CD4-positive, alpha-beta T cell treated with Interleukin-2 at 100 ng/mL for 4 hours (primary cell): ENCODE results near the gene POU2F2.
"Not testable (repeated sequence)": the region's sequence is repeated elsewhere in the genome, so short reads cannot be mapped to it uniquely, and the experiment has no call there.

Source experiments
- DNase-seq: peaks from one replicate; pipeline ENCODE4 v3.0.0-alpha.2; 2020; ENCODE audit warnings: low spot score

Gene POU2F2

DNA sequence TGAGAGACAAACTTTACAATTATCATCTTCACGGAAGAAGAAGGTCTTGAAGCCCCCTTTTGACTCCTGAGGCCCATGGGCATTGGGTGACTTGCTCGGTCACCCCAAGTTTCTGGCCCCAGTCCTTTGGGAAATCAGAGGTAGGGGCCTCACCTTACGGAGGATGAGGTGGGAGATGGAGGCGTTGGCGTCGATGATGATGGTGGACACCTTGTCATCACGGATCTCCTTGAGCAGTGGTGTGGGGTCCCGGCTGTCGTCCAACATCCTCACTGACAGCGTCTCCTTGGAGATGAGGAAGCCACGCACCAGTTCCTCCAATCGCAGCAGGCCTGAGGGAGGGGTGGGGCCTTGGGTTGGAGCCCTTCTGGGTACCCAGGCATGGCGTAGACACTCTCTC, 73.0 kb downstream of the POU2F2 start:
- DNase-seq, result no peak

DNA sequence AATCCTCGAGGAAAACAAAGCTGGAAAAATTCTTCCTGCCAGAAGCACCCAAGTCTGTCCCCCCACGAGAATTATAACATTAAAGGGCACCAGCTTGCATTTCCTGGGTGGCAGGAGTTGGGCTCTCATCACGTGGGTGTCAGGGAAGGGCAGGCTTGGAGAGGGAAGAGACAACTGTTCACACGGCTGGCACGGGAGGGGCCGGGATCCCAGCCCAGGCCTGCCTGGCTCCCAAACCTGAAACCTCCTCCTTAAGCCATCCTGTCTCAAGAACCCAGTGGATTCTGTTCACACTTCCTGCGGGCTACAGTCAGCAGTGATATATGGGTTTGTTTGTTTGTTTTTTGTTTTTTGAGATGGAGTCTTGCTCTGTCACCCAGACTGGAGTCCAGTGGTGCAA, 74.4 kb downstream of the POU2F2 start:
- DNase-seq, result no peak

DNA sequence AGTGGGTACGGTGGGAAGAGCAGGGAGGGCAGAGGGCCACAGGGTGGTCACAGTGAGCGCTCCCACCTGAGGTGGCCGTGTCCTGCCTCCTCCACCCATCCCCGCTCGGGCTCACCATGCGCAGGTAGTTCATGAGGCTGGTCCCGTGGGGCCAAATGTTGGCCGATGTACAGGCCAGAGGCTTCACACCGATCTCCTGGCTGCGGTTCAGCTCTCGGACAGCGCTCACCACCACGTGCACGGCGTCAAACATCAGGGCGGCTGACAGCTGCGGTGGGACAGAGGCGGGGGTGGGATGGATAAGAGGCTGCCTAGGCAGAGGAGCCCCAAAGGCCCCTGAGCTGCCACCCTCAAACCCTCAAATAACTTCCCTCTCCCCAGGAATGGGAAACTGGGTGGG, 78.0 kb downstream of the POU2F2 start:
- DNase-seq, result no peak

DNA sequence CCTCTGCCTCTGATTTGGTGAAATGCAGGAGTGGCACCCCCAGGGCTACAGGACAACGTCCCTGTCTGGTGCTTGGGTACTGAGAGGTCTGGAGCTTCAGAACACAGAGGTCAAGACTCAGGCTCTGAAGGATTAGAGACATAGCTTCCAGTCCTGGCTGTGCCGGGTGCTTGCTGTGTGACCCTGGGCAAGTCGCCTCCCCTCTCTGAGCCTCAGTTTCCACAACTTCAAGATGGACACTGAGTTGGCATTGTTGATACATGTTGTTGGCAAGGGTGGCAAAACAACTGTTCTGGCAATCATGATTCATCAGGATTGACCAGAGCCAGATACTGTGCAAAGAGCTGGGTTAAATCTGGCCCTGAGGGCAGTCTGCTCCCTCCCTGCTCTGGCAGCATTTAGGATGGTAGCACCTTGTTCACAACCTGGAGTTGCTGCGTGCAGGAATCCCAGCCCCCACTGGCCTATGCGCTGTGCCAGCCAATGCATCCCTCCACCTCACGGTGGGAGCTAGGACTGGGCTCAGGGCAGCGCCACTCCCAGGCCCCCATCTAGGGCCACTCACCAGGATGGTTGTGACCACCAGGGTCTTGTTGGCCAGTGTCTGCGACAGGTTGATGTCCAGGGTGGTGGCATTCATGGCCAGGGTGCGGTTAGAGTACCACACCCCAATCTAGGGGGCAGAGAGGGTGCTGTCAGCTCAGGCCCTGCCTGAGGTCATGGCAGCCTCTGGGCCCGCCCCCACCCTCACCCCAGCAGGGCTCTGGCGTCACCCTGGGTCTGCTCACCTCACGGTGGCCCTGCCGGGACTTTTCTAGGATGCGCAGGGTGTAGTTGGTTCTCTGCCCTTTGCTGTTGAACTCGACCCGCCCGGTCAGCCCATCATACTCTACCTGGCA, 79.0 kb downstream of the POU2F2 start:
- DNase-seq, result no peak

DNA sequence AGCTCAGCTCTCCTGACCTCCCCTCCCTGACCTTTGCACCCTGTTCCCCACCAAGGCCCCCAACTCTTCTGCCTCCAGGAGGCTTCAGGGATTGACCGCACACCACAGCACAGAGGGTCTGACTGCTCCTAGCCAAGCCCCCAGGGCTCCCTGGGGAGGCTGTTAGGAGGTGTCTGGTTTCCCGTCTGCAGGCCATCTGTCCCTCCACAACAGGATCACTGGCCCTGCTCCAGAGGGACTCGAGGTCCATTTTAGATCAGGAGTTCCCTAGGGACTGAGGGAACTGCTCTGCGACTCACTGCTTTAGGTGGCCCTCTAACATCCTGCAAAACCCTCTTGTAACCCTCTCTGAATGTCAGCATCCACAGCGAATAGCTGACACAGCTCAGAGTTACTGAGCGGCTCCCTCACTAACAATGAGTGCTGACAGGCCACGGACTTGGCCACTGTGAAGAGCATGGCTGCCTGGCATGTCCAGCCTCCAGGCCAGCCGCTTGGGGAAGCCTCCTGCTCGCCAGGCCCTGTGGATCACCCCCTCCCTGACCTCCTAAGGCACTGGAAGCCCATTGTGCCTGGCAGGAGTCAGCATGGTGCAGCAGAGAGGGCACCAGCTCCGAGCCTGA, 79.9 kb downstream of the POU2F2 start:
- no peak for DNase-seq

DNA sequence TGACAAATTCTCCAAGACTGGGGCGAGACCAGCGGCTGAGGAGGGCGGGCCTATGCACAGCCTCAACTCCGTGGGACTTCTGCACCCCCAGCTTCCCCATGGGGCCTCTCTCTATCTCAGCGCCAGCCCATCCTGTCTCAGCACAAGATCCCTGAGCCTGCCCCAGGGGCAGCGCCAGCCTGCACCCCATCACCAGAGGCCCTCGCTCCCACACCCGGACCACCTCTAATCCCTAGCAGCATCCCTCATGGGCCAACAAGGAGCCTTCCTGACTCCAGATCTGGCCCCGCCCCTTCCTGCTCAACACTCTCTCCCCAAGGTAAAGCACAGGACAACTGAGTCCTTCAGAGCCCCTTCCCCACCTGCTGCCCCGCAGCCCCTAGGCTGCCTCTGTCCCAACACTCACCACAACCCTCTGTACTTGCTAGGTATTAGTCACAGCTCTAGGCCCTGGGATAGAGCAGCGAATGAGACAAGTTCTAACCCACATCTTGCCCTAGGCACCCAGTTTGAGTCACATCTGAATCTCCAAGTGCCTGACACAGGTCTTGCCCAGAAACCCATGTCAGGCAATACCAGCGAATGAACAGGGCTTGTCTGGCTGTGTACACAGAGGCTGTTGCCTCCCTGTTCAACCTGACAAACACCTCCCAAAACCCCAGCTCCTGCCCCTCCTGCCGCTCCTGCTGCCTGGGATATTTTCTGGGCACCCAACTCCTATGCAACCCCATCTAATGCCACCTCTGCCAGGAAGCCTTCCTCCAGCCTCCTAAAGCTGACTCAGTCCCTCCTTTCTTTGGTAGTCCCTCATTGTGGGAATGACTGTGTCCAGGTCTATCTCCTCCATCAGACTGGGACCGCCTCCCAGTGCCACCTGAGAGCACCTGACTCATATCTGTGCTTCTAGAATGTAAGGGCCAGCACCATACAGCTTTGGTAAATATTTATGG, 80.8 kb downstream of the POU2F2 start:
- no peak for DNase-seq

DNA sequence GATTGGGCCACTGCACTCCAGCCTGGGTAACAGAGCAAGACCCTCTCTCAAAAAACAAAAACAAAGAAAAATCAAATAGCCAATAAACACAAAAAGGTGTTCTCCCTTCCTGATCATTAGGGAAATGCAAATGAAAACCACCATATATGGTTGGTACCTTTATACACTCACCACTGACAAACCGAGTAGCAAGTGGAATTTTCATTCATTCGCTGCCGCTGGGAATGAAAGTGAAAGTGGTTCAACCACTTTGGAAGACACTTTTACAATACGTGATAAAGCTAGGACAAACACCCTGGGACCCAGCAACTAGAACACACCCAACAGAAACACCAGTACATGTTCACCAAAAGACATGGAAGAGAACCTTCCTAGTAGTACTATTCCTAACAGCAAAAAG, 83.3 kb downstream of the POU2F2 start:
- DNase-seq, result peak; percentile 14

DNA sequence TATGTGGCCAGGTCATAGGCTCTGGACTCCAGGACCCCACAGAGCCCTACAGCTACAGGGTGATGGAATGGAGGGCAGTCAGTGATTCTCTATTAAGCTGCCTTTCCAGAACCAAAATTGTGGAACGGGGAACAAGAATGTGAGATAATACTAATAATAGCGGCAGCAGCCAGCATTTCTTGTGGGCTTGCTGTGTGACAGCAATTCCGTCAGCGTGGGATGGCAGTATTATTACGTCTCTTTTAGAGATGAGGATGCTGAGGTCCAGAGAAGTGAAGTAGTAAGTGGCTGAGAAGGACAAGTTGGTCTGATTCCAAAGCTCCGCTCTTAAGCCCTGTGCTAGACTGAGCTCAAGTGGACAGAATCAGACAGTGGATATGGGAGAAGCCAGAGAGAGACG, 86.7 kb downstream of the POU2F2 start:
- no peak for DNase-seq

DNA sequence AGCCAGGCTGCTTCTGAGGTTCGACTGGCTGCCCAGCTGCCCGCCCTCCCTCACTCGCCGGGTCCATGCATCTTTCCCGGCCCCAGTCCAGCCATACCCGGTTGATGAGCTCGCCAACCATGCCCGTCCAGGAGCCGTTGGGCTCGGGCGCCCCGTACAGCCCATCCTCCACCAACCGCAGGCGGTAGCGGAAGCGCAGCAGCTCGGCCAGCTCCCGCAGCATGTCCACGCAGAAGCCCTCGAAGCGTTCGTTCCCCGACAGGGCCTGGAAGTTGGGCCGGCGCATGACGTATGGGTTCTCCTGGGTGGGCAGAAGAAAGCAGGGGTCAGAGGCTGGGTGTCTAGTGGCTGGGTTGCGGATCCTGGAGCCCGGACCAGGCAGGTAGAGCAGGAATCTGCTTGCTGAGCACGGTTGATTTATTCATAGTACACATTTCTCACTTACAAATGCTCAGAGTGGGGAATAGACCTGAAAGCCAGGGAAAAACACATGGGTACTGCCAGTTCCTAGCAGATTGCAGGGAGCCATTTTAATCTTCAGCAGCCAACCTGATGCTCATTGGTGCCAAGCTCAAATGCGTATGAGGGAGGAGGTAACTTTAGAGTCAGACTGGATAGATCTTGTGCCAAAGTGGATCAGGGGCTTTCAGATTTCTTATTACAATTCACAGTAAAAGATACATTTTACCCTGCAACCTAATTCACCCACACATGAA, 89.6 kb downstream of the POU2F2 start:
- no peak for DNase-seq

DNA sequence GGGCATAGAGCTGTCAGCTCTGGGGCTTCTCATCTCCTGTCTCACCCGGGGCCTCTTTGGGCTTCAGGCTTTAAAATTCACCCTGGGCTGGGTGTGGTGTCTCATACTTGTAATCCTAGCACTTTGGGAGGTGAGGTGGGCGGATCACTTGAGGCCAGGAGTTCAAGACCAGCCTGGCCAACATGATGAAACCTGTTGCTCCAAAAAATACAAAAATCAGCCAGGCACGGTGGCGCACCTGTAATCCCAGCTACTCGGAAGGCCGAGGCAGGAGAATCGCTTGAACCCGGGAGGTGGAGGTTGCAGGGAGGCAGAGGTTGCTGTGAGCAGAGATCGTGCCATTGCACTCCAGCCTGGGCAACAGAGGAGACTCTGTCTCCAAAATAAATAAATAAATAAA, 91.8 kb downstream of the POU2F2 start:
- DNase-seq, result not testable (repeated sequence)

DNA sequence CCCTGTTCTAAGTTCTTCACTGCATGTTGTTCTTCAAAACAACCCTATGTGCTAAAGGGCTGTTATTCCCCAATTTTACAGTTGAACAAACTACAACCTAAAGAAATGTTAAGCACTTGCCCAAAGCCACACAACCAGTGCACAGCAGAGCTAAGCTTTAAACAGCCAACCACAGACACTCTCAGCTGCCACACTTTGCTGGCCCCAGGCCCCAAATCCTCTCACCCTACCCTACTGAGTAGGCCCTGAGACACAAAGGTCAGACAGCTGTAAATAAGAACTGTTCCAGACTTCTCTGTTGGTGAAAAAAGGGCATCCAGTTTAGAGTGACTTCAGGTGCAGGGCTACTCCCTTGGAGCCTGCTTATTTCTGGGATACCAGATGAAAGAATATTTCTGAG, 92.2 kb downstream of the POU2F2 start:
- no peak for DNase-seq

DNA sequence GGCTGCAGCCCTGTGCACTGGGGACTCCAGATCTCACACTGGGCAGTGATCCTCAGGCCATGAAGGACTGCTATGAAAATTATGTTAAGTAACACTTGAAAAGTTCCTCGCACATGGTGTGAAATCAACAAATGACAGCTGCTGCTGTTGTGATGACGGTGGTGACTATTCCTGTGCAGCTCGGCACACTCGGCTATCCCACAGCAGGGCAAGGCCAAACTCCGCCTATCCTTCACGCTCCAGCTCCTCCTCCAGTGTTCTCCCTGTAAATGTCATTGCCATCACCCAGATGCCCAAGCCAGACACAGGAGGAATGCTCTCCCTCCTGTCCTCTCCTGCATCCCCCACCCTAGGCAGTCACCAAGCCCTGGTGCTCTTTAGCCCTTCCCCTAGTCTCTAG, 93.6 kb downstream of the POU2F2 start:
- no peak for DNase-seq

DNA sequence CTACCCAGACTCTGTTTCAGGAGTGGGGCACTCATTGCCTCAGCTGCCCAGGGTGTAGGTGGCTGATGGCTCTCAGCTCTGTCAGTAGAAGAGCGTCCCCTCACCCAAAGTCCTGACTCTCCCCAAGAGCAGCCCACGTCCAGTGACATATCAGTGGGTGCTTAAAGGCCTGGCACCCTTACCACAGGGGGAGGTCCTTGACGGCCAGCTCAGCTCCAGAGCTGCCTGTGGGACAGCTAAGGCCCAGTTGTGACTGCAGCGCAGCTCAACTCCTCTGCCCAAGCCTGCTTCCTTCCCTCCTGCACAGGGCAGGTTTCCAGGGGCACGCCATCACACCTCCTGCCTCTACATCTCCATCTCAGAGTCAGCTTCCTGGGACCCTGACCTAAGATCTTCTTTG, 94.6 kb downstream of the POU2F2 start:
- no peak for DNase-seq
